Measurements from ENCODE around the gene CTBP2. TPM values are rescaled to one million over a fixed set of nuclear protein-coding genes. Genes with fewer than 3 reads are reported as not detected.

The CTBP2 gene
- total RNA-seq, 1 donor from 2014 or later: 84.0 TPM

- no peak for DNase-seq (ENCODE audit: low read depth in 2 of 2)
These were observed 135.0 kb downstream of the CTBP2 start for GRCh38 chr10:125025341-125025740.

- no peak for DNase-seq (ENCODE audit: low read depth in 2 of 2)
These were observed 135.7 kb downstream of the CTBP2 start for GRCh38 chr10:125024497-125025234.

- DNase-seq (ENCODE audit: low read depth in 2 of 2): no peak
These were observed 136.4 kb downstream of the CTBP2 start for GRCh38 chr10:125023862-125024496.

DNA sequence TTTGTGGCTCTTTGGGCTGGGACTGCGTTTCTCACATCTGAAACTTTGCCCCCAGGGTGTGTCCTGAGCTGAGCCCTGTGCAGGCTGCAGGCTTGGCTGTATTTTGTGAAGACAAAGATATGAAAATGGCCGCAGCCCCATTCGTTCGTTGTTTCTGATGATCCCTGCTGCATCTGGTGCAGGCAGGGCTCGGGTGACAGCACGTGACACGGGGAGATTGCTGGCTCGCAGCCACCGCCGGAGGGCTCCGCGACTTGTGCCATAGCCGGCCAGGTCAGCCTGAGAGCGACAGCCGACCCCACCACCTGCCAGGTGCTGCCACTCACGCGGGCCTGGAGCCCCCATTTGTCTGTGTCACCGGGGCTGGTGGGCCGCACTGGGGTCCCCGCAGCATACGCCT, 137.1 kb downstream of the CTBP2 start:
- DNase-seq (ENCODE audit: low read depth in 2 of 2): no peak

DNA sequence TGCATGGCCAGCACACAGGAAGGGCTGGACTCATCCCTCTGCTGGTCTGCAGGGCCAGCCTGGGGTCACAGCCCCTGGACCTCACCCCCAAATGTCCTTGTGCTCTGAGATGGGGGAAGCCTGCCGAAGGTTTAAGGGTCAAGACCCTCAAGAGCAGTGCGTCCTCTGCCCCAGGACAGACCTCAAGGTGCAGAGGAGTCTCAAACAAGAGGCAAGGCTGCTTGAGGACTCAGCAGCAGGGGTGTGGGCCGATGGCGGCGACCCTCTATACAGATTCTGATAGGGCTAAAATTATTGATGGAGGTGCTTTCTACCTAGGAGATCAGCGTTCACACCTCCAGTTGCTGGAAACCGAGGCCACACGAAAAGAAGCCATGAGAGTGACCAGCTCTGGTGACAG, 137.7 kb downstream of the CTBP2 start:
- no peak for DNase-seq (ENCODE audit: low read depth in 2 of 2)

DNA sequence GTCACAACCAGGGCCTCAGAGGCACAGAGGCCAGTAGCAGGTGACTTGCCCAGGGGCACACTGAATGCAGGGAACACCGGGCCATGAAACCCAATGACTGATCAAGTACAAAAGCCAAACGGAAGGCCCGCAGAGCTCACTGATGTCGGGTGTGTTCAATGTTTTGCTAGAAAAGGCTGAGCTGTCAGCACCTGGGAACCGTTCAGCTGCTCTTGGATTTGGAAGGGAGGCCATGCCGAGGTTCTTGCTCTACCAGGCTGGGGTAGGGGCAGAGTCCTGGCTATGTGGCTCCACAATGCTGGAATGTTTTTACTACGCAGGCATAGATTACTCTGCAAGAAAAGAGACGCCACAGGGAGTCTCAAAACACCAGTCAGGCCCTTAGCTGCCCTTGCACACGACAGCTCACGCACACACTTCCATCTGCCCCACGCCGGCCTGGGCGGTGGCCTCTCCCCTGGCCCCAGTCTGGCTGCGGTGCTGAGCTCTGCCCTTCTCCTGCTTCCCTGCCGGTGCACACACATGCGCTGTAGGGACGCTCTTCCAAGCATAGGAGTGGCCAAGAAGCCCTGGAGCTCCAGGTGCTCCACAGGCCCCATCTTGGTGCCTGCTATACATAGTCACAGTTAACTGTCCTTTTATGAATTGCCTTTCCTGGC, 138.5 kb downstream of the CTBP2 start:
- DNase-seq (ENCODE audit: low read depth in 2 of 2): no peak

DNA sequence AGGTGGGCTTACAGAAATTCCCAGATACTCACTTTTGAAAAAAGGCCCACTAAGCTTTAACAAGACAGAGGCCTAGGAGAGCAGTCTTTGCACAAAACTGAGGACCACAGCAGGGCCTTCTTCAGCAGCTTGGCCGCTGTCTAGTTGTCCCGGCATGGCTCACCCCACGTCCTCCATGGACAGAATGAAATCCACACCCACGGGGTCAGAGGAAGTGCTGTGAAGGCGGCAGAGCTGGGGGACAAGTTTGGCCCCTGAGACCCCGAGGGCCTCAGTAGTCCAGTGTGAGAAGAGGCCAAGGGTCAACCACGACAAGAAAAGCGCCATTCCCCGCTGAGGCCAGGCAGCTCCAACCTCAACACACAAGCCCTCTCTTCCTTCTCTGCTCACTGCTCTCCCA, 139.5 kb downstream of the CTBP2 start:
- no peak for DNase-seq (ENCODE audit: low read depth in 2 of 2)

- DNase-seq (ENCODE audit: low read depth in 2 of 2): no peak
These were observed 140.0 kb downstream of the CTBP2 start for GRCh38 chr10:125020386-125020785.

GRCh38 chr10:125018576-125019143, 141.7 kb downstream of the CTBP2 start:
- DNase-seq (ENCODE audit: low read depth in 2 of 2): no peak

DNA sequence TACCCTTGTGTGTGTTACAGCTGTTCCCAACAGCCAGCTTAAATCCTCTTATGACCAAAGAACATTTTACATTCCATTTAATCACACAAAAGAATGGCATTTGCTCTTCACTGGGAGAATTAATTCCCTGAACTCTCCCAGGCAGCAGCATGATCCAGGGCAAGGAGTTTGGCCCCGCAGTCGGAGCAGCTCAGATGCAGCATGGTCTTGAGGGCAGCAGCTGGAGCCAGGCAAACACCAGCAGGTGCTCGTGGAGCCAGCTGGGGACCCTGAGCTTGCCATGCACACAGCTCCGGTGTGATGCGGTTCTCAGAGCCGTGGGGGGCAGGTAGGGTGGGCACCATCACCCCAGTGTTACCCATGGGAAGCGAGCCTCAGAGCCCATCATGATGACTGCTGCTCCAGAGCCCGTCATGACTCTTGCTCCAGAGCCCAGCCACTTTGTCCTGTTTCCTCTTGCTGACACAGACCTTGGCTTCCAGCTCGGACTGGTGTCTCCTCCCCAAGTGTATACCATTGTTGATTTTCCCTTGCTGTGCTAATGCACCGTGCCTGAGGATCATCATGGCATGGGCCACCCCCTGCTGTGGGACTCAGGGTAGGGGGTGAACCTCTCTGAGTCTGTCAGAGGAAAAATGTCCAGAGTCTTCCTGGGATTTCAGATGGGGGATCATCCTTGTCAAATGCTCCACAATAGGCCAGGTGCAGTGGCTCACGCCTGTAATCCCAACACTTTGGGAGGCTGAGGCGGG, 142.6 kb downstream of the CTBP2 start:
- DNase-seq (ENCODE audit: low read depth in 2 of 2): no peak

DNA sequence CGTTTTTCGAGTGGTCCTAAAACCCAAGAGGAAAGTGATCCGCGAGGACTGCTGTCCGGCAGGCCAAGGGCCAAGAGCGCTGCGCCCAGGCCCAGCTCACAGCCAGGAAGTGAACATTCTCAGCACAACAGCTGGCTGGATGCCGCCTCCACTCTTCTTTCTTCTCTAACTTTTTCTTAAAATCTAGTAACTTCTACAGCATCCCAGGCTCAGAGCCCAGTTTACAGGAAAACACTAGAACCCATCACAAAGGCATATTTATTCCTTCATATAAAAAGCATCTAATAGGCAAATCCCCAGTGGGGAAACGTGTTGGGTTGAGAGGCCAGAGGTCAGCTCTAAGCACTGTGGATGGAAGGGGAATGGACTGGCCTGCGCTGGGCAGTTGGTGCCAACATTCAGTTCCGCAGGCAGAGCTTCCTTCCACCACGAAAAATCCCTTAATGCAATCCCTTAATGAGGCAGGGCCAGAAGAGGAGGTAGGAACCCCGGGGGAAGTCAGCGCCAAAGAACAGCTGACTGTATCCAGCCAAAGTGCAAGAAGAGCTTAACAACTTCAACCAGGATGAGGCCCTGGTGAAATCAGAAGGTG, 143.7 kb downstream of the CTBP2 start:
- peak in 1 of 2 donors; percentile 52 for DNase-seq (ENCODE audit: low read depth in 2 of 2)

DNA sequence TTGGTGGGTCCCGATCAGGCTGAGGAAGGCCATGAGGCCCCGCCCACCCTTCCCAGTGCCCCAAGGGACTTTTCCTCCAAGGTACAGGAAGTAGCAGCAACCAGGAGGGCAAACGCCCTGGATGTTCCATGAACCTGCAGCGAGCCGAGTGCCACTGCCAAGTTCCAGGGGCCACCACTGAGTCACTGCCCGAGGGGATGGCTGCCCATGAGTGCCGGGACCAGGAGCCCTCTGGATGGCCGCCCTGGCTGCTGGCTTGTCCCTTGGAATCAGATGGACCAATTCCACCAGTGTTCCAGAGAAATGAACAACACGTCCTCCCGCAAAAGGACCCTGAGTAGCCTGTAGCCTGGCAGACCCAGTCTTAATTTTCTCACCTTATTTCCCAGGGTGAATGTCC, 144.2 kb downstream of the CTBP2 start:
- DNase-seq (ENCODE audit: low read depth in 2 of 2): no peak

DNA sequence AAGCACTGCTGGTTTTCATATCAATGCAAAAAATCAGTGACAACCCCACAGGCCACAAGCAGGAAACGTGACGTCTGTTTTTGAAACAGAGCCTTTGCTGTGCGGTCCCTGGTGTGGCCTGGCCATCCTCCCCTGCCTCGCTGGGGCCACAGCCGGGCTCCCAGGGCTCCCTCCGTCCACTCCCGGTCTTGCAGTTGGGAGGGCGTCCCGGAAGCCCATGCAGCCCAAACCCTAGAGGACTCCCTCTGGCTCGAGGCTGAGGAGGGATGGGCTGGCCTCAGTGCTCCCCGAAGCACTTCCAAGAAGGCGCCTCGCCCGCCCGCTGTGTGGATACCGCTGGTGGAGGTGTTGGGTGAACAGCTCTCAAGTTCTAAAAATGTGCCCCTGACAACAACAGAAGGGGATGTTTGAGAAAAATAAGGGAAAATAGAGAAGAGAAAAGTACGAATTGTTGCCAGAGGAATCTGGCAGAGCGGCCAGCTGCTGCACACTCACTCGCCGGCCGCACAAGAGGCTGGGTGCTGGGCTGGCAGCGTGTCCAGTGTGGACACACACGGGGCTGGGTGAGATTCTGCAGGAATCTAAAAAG, 144.9 kb downstream of the CTBP2 start:
- DNase-seq (ENCODE audit: low read depth in 2 of 2): no peak

GRCh38 chr10:125014836-125015355, 145.5 kb downstream of the CTBP2 start:
- no peak for DNase-seq (ENCODE audit: low read depth in 2 of 2)

GRCh38 chr10:125014086-125014830, 146.1 kb downstream of the CTBP2 start:
- peak in 1 of 2 donors; percentile 21 for DNase-seq (ENCODE audit: low read depth in 2 of 2)

DNA sequence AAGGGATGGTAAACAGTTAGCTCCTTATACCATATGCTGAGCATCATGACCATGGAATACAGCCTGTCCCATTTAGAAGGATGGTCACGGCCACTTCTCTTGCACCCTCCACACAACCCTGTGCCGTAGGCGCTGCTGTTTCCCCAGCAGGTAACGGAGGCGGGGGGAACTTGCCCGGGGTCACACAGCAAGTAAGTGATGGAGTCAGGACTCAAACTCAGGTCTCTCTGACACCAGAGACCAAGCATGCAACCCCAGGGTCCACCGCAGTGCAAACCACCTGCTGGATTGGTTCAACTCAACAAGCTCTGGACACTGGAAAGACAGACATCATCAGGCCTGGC, 146.9 kb downstream of the CTBP2 start:
- DNase-seq (ENCODE audit: low read depth in 2 of 2): no peak

DNA sequence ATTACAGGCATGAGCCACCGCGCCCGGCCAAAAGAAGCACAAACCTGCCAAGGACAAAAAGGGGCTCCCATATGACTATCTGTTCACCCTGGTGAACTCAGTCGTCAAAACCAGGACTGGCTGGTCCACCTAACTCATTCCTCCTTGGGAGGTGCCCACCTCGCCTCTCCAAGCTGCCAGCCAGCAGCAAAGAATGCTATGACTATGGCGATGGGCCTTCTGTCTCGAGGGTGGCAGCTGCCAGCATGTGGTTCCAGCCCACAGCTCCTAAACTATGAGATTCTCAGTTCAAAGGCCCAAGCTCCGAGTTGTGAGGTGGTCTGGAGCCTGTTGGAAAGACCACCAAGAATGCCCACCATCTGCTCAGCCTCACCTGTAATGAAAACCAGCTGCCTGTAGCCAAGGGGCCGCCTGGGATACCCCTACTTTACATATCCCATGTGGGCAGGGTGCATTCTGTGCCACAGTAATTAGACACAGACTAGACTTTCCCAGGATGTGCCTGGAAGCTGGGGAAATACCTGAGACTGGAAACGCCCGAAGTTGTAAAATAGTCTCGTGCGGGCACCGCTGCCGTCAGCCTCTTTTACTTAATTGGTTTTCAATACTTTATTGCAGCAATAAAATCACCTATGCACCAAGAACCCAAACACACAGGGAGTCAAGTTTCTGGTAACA, 147.4 kb downstream of the CTBP2 start:
- no peak for DNase-seq (ENCODE audit: low read depth in 2 of 2)

- DNase-seq (ENCODE audit: low read depth in 2 of 2): no peak
These were observed 148.2 kb downstream of the CTBP2 start for GRCh38 chr10:125011926-125012705.

All from dermis microvascular lymphatic vessel endothelial cell (primary cell).